Activated T-cell treated with anti-CD3 and anti-CD28 coated beads, Interleukin-2, amount 50 U/mL, for 72 hours (primary cell): ENCODE results near the gene ACTR6. TPM values are rescaled to one million over a fixed set of nuclear protein-coding genes. Genes with fewer than 3 reads are reported as not detected.

ENCODE experiments used
- ATAC-seq, 2 donors: fragments of 150-1000 bp; cut with Tn5 transposase; replicated peaks in 1 of 2; 2 replicates each; pipeline ENCODE4 v1.10.0; 2021; ENCODE audit warnings: moderate library complexity in 2 of 2, mild to moderate bottlenecking in 1 of 2
- DNase-seq, 2 donors: peaks; one replicate each; pipeline ENCODE4 v3.0.0; 2021 to 2022; ENCODE audit warnings: mixed read lengths in 1 of 2
- H3K27ac Mint-ChIP-seq: one replicate; pipeline ENCODE4 v1.8.0; 2022; ENCODE audit warnings: mild to moderate bottlenecking, moderate library complexity, mixed read lengths
- H3K27me3 Mint-ChIP-seq: one replicate; pipeline ENCODE4 v1.8.0; 2022; ENCODE audit warnings: low read depth, mixed read lengths
- H3K36me3 Mint-ChIP-seq, 2 donors: one replicate each; pipeline ENCODE4 v1.8.0; 2022; ENCODE audit warnings: mixed read lengths in 2 of 2, mild to moderate bottlenecking in 1 of 2; ENCODE audit not compliant: insufficient read depth in 2 of 2
- H3K4me1 Mint-ChIP-seq: one replicate; pipeline ENCODE4 v1.8.0; 2022; ENCODE audit warnings: low read depth, mixed read lengths
- H3K4me3 Mint-ChIP-seq, 2 donors: one replicate each; pipeline ENCODE4 v1.8.0; 2022; ENCODE audit warnings: mild to moderate bottlenecking in 2 of 2, mixed read lengths in 2 of 2, moderate library complexity in 2 of 2
- H3K9me3 Mint-ChIP-seq, 2 donors: one replicate each; pipeline ENCODE4 v1.8.0; 2022; ENCODE audit warnings: mixed read lengths in 2 of 2
- total RNA-seq, 2 donors: library from RNA; stranded (reverse); gene quantifications; one replicate each; pipeline ENCODE4 v1.2.3, GENCODE V29; 2022

ACTR6 gene
- 10 to 100 TPM; 32.7 to 37.1 TPM for total RNA-seq

GRCh38 chr12:100200463-100201181 lies at the start of gene ACTR6:
ACTR6 (plus strand) TSS chr12:100200815; CDS start chr12:100200852, 37 bp downstream.
- H3K4me3 Mint-ChIP-seq: peak within 1 kb of the TSS; percentile 91 to 100
- H3K9me3 Mint-ChIP-seq: no peaks in the 10 kb centered on the region
- H3K27me3 Mint-ChIP-seq: no peaks in the 10 kb centered on the region
- peaks cover 8 to 9% of the 10 kb centered on the region in 2 donors for H3K36me3 Mint-ChIP-seq
- DNase-seq (peak; percentile 95 to 97), ATAC-seq (peak; percentile 86 to 90)
- H3K27ac Mint-ChIP-seq: peak within 1 kb of the TSS; percentile 99
- peaks cover 46% of the 10 kb centered on the region for H3K4me1 Mint-ChIP-seq

- Mint-ChIP-seq H3K4me1 (peaks cover 5% of the 10 kb centered on the region), H3K9me3 (no peaks in the 10 kb centered on the region), H3K27ac (no peak overlapping the region), H3K4me3 (no peak overlapping the region), H3K27me3 (no peaks in the 10 kb centered on the region), H3K36me3 (no peaks in the 10 kb centered on the region)
- ATAC-seq (no peak), DNase-seq (no peak)
Measured at GRCh38 chr12:100151769-100152168, 48.8 kb upstream of the ACTR6 start.

- no peak for ATAC-seq
- DNase-seq: no peak
- no peaks in the 10 kb centered on the region for H3K36me3 Mint-ChIP-seq
- H3K4me1 Mint-ChIP-seq: peaks cover 5% of the 10 kb centered on the region
- no peak overlapping the region for H3K4me3 Mint-ChIP-seq
- H3K27me3 Mint-ChIP-seq: no peaks in the 10 kb centered on the region
- no peak overlapping the region for H3K27ac Mint-ChIP-seq
- H3K9me3 Mint-ChIP-seq: no peaks in the 10 kb centered on the region
Measured at GRCh38 chr12:100153131-100153530, 47.5 kb upstream of the ACTR6 start.

- Mint-ChIP-seq H3K4me3 (no peak overlapping the region), H3K27ac (no peak overlapping the region), H3K36me3 (no peaks in the 10 kb centered on the region), H3K4me1 (peaks cover 5% of the 10 kb centered on the region), H3K27me3 (no peaks in the 10 kb centered on the region), H3K9me3 (no peaks in the 10 kb centered on the region)
- ATAC-seq (peak; percentile 73 to 75), DNase-seq (peak; percentile 72 to 79)
Measured at GRCh38 chr12:100154474-100155247, 46.0 kb upstream of the ACTR6 start.

GRCh38 chr12:100156731-100157426 lies 43.7 kb upstream of the ACTR6 start:
- Mint-ChIP-seq H3K36me3 (no peaks in the 10 kb centered on the region), H3K4me1 (peaks cover 5% of the 10 kb centered on the region), H3K9me3 (no peaks in the 10 kb centered on the region), H3K27ac (no peak overlapping the region), H3K27me3 (no peaks in the 10 kb centered on the region), H3K4me3 (no peak overlapping the region)
- no peak for ATAC-seq
- DNase-seq: no peak

GRCh38 chr12:100157427-100157821 lies 43.2 kb upstream of the ACTR6 start:
- DNase-seq (no peak), ATAC-seq (no peak)
- H3K27ac Mint-ChIP-seq: no peak overlapping the region
- H3K27me3 Mint-ChIP-seq: no peaks in the 10 kb centered on the region
- no peaks in the 10 kb centered on the region for H3K36me3 Mint-ChIP-seq
- no peak overlapping the region for H3K4me3 Mint-ChIP-seq
- no peaks in the 10 kb centered on the region for H3K9me3 Mint-ChIP-seq
- H3K4me1 Mint-ChIP-seq: peaks cover 5% of the 10 kb centered on the region

- no peaks in the 10 kb centered on the region for H3K36me3 Mint-ChIP-seq
- H3K9me3 Mint-ChIP-seq: no peaks in the 10 kb centered on the region
- no peak overlapping the region for H3K27ac Mint-ChIP-seq
- DNase-seq (no peak), ATAC-seq (no peak)
- no peak overlapping the region for H3K4me3 Mint-ChIP-seq
- peaks cover 7% of the 10 kb centered on the region for H3K4me1 Mint-ChIP-seq
- H3K27me3 Mint-ChIP-seq: no peaks in the 10 kb centered on the region
Measured at GRCh38 chr12:100158535-100158934, 42.1 kb upstream of the ACTR6 start.

- Mint-ChIP-seq H3K27ac (no peak overlapping the region), H3K27me3 (no peaks in the 10 kb centered on the region), H3K4me3 (no peak overlapping the region), H3K4me1 (peaks cover 15% of the 10 kb centered on the region), H3K9me3 (no peaks in the 10 kb centered on the region), H3K36me3 (no peaks in the 10 kb centered on the region)
- ATAC-seq (no peak), DNase-seq (no peak)
Measured at GRCh38 chr12:100159391-100160104, 41.1 kb upstream of the ACTR6 start.

GRCh38 chr12:100163416-100164152 lies 37.0 kb upstream of the ACTR6 start:
- Mint-ChIP-seq H3K27ac (no peak overlapping the region), H3K27me3 (no peaks in the 10 kb centered on the region), H3K4me3 (peak overlapping the region; percentile 72), H3K36me3 (no peaks in the 10 kb centered on the region), H3K4me1 (peaks cover 12% of the 10 kb centered on the region), H3K9me3 (no peaks in the 10 kb centered on the region)
- DNase-seq (peak; percentile 70 to 75), ATAC-seq (peak; percentile 100)

- Mint-ChIP-seq H3K27me3 (no peaks in the 10 kb centered on the region), H3K27ac (no peak overlapping the region), H3K4me3 (peak overlapping the region; percentile 72), H3K36me3 (no peaks in the 10 kb centered on the region), H3K9me3 (no peaks in the 10 kb centered on the region), H3K4me1 (peaks cover 12% of the 10 kb centered on the region)
- DNase-seq (no peak), ATAC-seq (peak; percentile 3 to 8)
Measured at GRCh38 chr12:100164153-100164704, 36.4 kb upstream of the ACTR6 start.

- Mint-ChIP-seq H3K36me3 (no peaks in the 10 kb centered on the region), H3K4me1 (peaks cover 12% of the 10 kb centered on the region), H3K4me3 (no peak overlapping the region), H3K9me3 (no peaks in the 10 kb centered on the region), H3K27ac (no peak overlapping the region), H3K27me3 (no peaks in the 10 kb centered on the region)
- no peak for DNase-seq
- ATAC-seq: no peak
Measured at GRCh38 chr12:100165356-100165755, 35.3 kb upstream of the ACTR6 start.

- Mint-ChIP-seq H3K27ac (no peak overlapping the region), H3K4me3 (no peak overlapping the region)
- ATAC-seq: no peak
Measured at GRCh38 chr12:100166232-100166631, 34.4 kb upstream of the ACTR6 start.

More at GRCh38 chr12:100166232-100166631, 34.4 kb upstream of the ACTR6 start:
- no peak for DNase-seq
- Mint-ChIP-seq H3K9me3 (no peaks in the 10 kb centered on the region), H3K36me3 (no peaks in the 10 kb centered on the region), H3K27me3 (no peaks in the 10 kb centered on the region), H3K4me1 (peaks cover 12% of the 10 kb centered on the region)
